ENCODE results near the gene KAZN.

GRCh38 chr1:14962407-14962806, 363.9 kb downstream of the KAZN start:
- no peak for TF ChIP-seq CTCF (IDR thresholded peaks at IDR 0.05; ENCODE audit: low read depth, low read length, poor library complexity, severe bottlenecking)
- TF ChIP-seq EZH2phosphoT487 (IDR thresholded peaks at IDR 0.05; ENCODE audit: borderline replicate concordance, low read length) = no peak
